ENCODE data around the gene PEX1.

PEX1 gene

GRCh38 chr7:92534572-92534971 is 6.3 kb upstream of the PEX1 start:
- CTCF ChIA-PET: no interaction called here
- TF ChIP-seq, protein P1, sequence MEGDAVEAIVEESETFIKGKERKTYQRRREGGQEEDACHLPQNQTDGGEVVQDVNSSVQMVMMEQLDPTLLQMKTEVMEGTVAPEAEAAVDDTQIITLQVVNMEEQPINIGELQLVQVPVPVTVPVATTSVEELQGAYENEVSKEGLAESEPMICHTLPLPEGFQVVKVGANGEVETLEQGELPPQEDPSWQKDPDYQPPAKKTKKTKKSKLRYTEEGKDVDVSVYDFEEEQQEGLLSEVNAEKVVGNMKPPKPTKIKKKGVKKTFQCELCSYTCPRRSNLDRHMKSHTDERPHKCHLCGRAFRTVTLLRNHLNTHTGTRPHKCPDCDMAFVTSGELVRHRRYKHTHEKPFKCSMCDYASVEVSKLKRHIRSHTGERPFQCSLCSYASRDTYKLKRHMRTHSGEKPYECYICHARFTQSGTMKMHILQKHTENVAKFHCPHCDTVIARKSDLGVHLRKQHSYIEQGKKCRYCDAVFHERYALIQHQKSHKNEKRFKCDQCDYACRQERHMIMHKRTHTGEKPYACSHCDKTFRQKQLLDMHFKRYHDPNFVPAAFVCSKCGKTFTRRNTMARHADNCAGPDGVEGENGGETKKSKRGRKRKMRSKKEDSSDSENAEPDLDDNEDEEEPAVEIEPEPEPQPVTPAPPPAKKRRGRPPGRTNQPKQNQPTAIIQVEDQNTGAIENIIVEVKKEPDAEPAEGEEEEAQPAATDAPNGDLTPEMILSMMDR (IDR thresholded peaks at IDR 0.05; ENCODE audit: control extremely low read depth, extremely low read depth, low read depth, missing control alignments): no peak
- DNase-seq (ENCODE audit: extremely low spot score): no peak
- POLR2A ChIA-PET: no interaction called here

- CTCF ChIA-PET: interaction anchor here (0.8 to 1.7 kb wide), 14 partner anchors 9 to 105 kb away, joined by 3 to 14 read pairs (median 4); partner anchors contain the start of gene GATAD1
- no peak for DNase-seq (ENCODE audit: extremely low spot score)
- TF ChIP-seq, protein P1 (IDR thresholded peaks at IDR 0.05; ENCODE audit: control extremely low read depth, extremely low read depth, low read depth, missing control alignments): no peak
- POLR2A ChIA-PET: interaction anchor here (0.5 to 1.8 kb wide), 10 partner anchors 9 to 1308 kb away, joined by 3 to 9 read pairs (median 4); partner anchors contain the start of genes AKAP9, ANKIB1 and KRIT1
Measured at GRCh38 chr7:92528958-92529264, 591 bp upstream of the PEX1 start.

- peak; percentile 52 for DNase-seq (ENCODE audit: extremely low spot score)
- POLR2A ChIA-PET: interaction anchor here (1.0 to 1.8 kb wide), 3 partner anchors 52 to 587 kb away, joined by 3 to 9 read pairs (median 4); partner anchors contain the start of genes AKAP9, ANKIB1 and KRIT1
- TF ChIP-seq, protein P1 (IDR thresholded peaks at IDR 0.05; ENCODE audit: control extremely low read depth, extremely low read depth, low read depth, missing control alignments): no peak
- CTCF ChIA-PET: interaction anchor here (0.7 to 1.7 kb wide), 11 partner anchors 10 to 305 kb away, joined by 3 to 14 read pairs (median 4); partner anchors contain the start of gene GATAD1
Measured at GRCh38 chr7:92527300-92528187, 776 bp downstream of the PEX1 start.

- CTCF ChIA-PET: no interaction called here
- TF ChIP-seq, protein P1 (IDR thresholded peaks at IDR 0.05; ENCODE audit: control extremely low read depth, extremely low read depth, low read depth, missing control alignments): no peak
- POLR2A ChIA-PET: no interaction called here
- DNase-seq (ENCODE audit: extremely low spot score): no peak
Measured at GRCh38 chr7:92523110-92523509, 5.2 kb downstream of the PEX1 start.

DNA sequence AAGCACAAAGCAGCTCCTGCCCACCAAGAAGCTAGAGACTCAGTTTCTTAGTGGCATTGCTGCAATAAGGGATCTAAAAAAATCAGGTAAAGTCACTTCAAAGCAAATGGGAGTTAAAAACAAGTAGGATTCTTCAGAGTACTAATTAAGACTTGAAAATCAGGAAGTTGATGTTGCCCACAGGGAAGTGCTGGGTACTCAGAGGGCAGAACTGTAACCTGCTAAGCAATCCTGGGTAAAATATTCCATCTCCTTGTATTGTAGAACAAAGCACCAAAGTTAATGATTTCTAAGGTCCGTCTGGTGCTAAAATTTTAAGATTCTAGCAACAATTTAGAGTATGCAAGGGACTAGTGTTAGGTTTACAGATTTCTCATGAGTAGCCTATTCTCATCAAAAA is 8.3 kb downstream of the PEX1 start:
- CTCF ChIA-PET: interaction anchor here (2.6 kb wide), 1 partner anchor 9 kb away, joined by 6 read pairs; the partner anchor contains the start of genes PEX1 and RBM48
- POLR2A ChIA-PET: no interaction called here
- TF ChIP-seq, protein P1 (IDR thresholded peaks at IDR 0.05; ENCODE audit: control extremely low read depth, extremely low read depth, low read depth, missing control alignments): no peak

GRCh38 chr7:92517631-92518030 is 10.7 kb downstream of the PEX1 start:
- CTCF ChIA-PET: interaction anchor here (1.1 to 1.6 kb wide), 4 partner anchors 10 to 32 kb away, joined by 3 to 5 read pairs (median 4); partner anchors contain the start of genes PEX1 and RBM48
- DNase-seq (ENCODE audit: extremely low spot score): no peak
- TF ChIP-seq, protein P1 (IDR thresholded peaks at IDR 0.05; ENCODE audit: control extremely low read depth, extremely low read depth, low read depth, missing control alignments): no peak
- POLR2A ChIA-PET: no interaction called here

More for the DNA sequence above, 8.3 kb downstream of the PEX1 start:
- no peak for DNase-seq (ENCODE audit: extremely low spot score)
